Measurements from ENCODE around the gene FIGN. TPM values are rescaled to one million over a fixed set of nuclear protein-coding genes. Genes with fewer than 3 reads are reported as not detected.

FIGN gene
- total and polyA plus RNA-seq, 2 of the 13 experiments (the other 11 are each of a cell fraction or from before 2014, with no cell fraction given), result 6.6 to 6.7 TPM

GRCh38 chr2:163734881-163735684 is 725 bp downstream of the FIGN start (continued):
- TF ChIP-seq ZNF646 (CRISPR knock-in tag; IDR thresholded peaks at IDR 0.05) (no peak), DDIT3 (CRISPR knock-in tag; IDR thresholded peaks at IDR 0.05) (no peak), FOSL1 (CRISPR knock-in tag; IDR thresholded peaks at IDR 0.05; ENCODE audit: borderline replicate concordance) (no peak), PBX2 (CRISPR knock-in tag; IDR thresholded peaks at IDR 0.05) (peak; percentile 19; the same call in 1 of the 2 replicates), IRX3 (CRISPR knock-in tag; IDR thresholded peaks at IDR 0.05; ENCODE audit: borderline replicate concordance, low read depth) (no peak)

All from HepG2 (cell line).